ENCODE data around the gene CLSTN2. TPM values are rescaled to one million over a fixed set of nuclear protein-coding genes. Genes with fewer than 3 reads are reported as not detected.

Gene CLSTN2
- total RNA-seq, 1 donor from 2014 or later = not detected

DNA sequence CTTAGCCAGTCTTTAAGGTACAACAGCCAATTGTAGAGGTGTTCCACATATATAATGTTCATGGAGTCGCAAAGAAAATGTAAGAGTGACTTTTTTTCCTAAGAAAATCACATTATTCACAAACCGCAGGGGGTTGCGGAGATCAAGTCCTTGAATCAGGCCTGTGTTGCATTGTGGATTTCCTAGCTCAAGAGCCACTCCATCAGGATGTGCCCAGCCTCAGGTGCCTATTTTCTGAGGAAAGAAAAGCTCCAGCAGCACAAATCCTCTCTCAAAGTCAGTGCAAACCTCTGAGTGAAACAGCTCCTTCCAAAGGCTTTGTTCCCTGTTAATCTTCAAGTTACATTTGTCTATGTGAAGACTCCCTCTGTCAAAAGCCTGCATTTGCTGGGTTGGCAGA is 349.4 kb downstream of the CLSTN2 start:
- DNase-seq = no peak

DNA sequence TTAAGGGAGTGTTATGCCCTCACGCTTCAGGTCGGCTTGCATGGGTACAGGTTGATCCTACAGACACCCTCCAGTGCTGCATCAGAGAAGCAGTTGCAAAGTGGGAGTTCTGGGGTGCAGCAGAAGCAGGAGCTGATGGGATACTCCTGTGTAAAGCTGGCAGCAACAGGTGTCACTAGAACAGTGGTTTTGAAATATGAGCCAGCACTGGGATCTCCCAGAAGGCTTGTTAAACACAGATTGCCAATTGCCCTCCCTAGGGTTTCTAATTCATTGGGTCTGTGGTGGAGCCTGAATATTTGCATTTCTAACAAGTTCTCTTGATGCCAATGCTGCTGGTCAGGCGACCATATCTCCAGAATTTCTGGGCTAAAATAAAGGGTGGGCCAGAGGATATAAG is 350.4 kb downstream of the CLSTN2 start:
- Mint-ChIP-seq H3K27me3 (peaks cover 3% of the 10 kb centered on the region), H3K9me3 (no peaks in the 10 kb centered on the region), H3K4me1 (no peaks in the 10 kb centered on the region), H3K4me3 (no peak overlapping the region), H3K36me3 (ENCODE audit: low read depth) (no peaks in the 10 kb centered on the region), H3K27ac (no peak overlapping the region)
- ATAC-seq (ENCODE audit: low read depth) = no peak
- POLR2A ChIA-PET = no interaction called here
- DNase-seq = no peak
- TF ChIP-seq, protein P1, sequence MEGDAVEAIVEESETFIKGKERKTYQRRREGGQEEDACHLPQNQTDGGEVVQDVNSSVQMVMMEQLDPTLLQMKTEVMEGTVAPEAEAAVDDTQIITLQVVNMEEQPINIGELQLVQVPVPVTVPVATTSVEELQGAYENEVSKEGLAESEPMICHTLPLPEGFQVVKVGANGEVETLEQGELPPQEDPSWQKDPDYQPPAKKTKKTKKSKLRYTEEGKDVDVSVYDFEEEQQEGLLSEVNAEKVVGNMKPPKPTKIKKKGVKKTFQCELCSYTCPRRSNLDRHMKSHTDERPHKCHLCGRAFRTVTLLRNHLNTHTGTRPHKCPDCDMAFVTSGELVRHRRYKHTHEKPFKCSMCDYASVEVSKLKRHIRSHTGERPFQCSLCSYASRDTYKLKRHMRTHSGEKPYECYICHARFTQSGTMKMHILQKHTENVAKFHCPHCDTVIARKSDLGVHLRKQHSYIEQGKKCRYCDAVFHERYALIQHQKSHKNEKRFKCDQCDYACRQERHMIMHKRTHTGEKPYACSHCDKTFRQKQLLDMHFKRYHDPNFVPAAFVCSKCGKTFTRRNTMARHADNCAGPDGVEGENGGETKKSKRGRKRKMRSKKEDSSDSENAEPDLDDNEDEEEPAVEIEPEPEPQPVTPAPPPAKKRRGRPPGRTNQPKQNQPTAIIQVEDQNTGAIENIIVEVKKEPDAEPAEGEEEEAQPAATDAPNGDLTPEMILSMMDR (IDR thresholded peaks at IDR 0.05) = no peak
- CTCF ChIA-PET = no interaction called here
- intact Hi-C loops (cut with micrococcal nuclease) = no loop called here

More for the DNA sequence above, 349.4 kb downstream of the CLSTN2 start:
- Mint-ChIP-seq H3K27me3 (peaks cover 3% of the 10 kb centered on the region), H3K9me3 (no peaks in the 10 kb centered on the region), H3K4me3 (no peak overlapping the region), H3K36me3 (ENCODE audit: low read depth) (no peaks in the 10 kb centered on the region), H3K27ac (no peak overlapping the region), H3K4me1 (no peaks in the 10 kb centered on the region)
- intact Hi-C loops (cut with micrococcal nuclease) = no loop called here
- ChIA-PET POLR2A (no interaction called here), CTCF (no interaction called here)
- TF ChIP-seq, protein P1 (IDR thresholded peaks at IDR 0.05) = no peak
- ATAC-seq (ENCODE audit: low read depth) = no peak

DNA sequence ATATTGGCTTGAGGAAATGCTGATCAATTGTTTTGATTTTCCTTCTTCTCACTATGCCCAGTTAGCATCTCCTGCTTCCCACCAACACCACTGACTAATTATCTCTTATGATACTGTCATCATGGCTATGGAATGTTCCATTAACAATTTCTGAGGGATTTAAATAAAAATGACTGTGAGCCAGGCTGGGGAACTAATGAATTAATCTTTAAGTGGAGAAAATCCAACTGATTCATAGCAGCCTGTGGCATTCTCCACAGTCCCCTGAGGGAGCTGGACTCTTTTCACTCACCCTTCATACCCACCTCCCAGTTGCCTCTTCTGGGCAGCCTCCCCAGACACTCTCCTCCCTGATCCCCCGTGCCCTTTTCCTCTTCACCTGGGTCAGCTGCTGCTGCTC is 353.6 kb downstream of the CLSTN2 start:
- DNase-seq = no peak
- no peaks in the 10 kb centered on the region for H3K4me1 Mint-ChIP-seq
- H3K36me3 Mint-ChIP-seq (ENCODE audit: low read depth) = no peaks in the 10 kb centered on the region
- ATAC-seq (ENCODE audit: low read depth) = no peak
- ChIA-PET CTCF (no interaction called here), POLR2A (no interaction called here)
- peaks cover 3% of the 10 kb centered on the region for H3K27me3 Mint-ChIP-seq
- no peak overlapping the region for H3K4me3 Mint-ChIP-seq
- no peaks in the 10 kb centered on the region for H3K9me3 Mint-ChIP-seq
- no peak overlapping the region for H3K27ac Mint-ChIP-seq
- intact Hi-C loops (cut with micrococcal nuclease) = no loop called here
- TF ChIP-seq, protein P1 (IDR thresholded peaks at IDR 0.05) = no peak

DNA sequence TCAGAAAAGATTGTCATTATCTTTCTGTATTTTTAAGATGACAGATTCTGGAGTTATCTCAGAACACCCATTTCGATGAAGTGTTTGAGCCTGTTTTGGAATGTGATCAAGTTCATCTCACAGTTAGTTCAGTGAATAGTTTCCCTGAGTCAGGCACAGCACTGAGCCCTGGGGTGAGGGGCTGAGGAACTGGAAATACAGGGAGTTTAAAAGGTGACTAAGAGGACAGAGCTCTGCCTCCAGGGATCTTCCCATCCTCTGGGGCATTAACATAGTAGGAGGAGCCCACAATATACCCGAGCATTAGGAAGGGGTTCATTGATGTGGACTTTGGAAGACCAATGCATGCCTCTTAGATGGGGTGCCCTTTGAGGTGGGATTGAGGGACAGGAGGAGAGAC is 355.1 kb downstream of the CLSTN2 start:
- ChIA-PET POLR2A (no interaction called here), CTCF (no interaction called here)
- Mint-ChIP-seq H3K27ac (no peak overlapping the region), H3K4me1 (no peaks in the 10 kb centered on the region), H3K9me3 (no peaks in the 10 kb centered on the region), H3K27me3 (peaks cover 3% of the 10 kb centered on the region), H3K36me3 (ENCODE audit: low read depth) (no peaks in the 10 kb centered on the region), H3K4me3 (no peak overlapping the region)
- intact Hi-C loops (cut with micrococcal nuclease) = no loop called here
- no peak for DNase-seq
- no peak for ATAC-seq (ENCODE audit: low read depth)
- TF ChIP-seq, protein P1 (IDR thresholded peaks at IDR 0.05) = no peak

DNA sequence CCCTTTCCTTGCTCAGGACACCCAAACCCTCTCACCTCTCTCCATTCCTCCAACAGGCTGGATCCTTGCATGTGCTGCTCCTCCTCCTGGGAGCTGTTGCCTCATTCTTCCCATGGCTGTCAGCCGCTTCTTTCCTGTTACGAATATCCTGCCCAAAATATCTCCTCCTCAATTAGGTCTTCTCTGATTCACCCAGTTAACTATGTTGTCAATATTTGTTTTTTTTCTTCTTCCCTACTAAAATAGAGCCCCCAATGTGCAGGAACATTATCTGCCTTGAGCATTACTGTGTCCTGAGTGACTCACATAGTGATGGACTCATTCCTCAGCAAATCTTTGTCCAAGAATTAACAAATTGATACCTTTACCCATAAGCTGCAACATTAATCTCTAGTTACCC is 357.2 kb downstream of the CLSTN2 start:
- no peaks in the 10 kb centered on the region for H3K4me1 Mint-ChIP-seq
- no peaks in the 10 kb centered on the region for H3K27me3 Mint-ChIP-seq
- no peaks in the 10 kb centered on the region for H3K36me3 Mint-ChIP-seq (ENCODE audit: low read depth)
- H3K4me3 Mint-ChIP-seq = no peak overlapping the region
- ChIA-PET POLR2A (no interaction called here), CTCF (no interaction called here)
- TF ChIP-seq, protein P1 (IDR thresholded peaks at IDR 0.05) = no peak
- ATAC-seq (ENCODE audit: low read depth) = no peak
- DNase-seq = no peak
- intact Hi-C loops (cut with micrococcal nuclease) = no loop called here
- no peak overlapping the region for H3K27ac Mint-ChIP-seq
- H3K9me3 Mint-ChIP-seq = no peaks in the 10 kb centered on the region

All from activated B cell treated with CpG ODN at 0.5 μM for 24 hours (primary cell).